ENCODE measurements around the gene GTF2A2.

Gene GTF2A2

DNA sequence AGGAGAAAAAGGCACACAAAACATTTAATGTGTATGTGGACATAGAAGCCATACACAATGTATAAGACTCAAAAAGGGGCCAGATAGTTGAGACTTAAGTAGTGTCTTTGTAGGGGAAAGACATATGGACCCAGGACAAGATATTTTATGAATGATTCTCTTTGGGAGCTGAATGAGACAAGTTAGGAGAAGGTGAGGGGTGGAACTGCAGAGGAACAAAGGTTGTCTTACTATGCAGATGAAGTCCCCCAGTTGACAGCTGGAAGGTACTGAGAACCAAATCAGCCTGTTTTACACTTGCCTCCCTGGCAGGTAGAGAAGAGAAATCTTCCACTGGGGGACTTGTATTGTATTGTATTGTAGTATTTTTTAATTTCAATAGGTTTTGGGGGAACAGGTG is 60.7 kb downstream of the GTF2A2 start:
- no peak overlapping the region for H3K4me3 ChIP-seq (ENCODE audit: low read depth, low read length)
- TF ChIP-seq, protein P1, sequence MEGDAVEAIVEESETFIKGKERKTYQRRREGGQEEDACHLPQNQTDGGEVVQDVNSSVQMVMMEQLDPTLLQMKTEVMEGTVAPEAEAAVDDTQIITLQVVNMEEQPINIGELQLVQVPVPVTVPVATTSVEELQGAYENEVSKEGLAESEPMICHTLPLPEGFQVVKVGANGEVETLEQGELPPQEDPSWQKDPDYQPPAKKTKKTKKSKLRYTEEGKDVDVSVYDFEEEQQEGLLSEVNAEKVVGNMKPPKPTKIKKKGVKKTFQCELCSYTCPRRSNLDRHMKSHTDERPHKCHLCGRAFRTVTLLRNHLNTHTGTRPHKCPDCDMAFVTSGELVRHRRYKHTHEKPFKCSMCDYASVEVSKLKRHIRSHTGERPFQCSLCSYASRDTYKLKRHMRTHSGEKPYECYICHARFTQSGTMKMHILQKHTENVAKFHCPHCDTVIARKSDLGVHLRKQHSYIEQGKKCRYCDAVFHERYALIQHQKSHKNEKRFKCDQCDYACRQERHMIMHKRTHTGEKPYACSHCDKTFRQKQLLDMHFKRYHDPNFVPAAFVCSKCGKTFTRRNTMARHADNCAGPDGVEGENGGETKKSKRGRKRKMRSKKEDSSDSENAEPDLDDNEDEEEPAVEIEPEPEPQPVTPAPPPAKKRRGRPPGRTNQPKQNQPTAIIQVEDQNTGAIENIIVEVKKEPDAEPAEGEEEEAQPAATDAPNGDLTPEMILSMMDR (IDR thresholded peaks at IDR 0.05; ENCODE audit: low read depth, low read length, missing control alignments), result no peak
- no peak for DNase-seq (ENCODE audit: low read depth)
- in situ Hi-C loops (cut with HindIII; ENCODE audit: low sequenced_read_pairs), result no loop called here

DNA sequence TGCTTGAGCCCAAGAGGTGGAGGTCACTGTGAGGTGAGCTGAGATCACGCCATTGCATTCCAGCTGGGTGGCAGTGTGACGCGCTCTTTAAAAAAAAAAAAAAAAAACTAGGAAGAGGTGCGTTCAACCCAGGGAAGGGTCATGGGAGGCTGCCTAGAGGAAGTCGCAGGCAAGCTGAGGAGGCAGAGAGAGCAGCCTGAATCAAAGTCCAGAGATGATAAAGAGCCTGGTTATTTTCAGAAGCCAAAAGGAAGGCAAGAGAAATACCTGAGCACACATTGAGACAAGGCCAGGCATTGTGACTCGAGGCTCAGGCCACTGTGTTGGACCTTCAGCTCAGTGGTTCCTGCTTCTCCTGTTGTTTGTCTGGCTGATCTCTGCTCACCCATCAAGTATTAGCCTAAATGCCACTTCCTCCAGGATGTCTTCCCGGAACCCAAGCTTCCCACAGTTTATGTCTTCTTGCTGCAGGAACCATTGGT is 61.8 kb downstream of the GTF2A2 start:
- no peak overlapping the region for H3K4me3 ChIP-seq (ENCODE audit: low read depth, low read length)
- TF ChIP-seq, protein P1 (IDR thresholded peaks at IDR 0.05; ENCODE audit: low read depth, low read length, missing control alignments), result no peak
- in situ Hi-C loops (cut with HindIII; ENCODE audit: low sequenced_read_pairs), result no loop called here
- DNase-seq (ENCODE audit: low read depth), result no peak

DNA sequence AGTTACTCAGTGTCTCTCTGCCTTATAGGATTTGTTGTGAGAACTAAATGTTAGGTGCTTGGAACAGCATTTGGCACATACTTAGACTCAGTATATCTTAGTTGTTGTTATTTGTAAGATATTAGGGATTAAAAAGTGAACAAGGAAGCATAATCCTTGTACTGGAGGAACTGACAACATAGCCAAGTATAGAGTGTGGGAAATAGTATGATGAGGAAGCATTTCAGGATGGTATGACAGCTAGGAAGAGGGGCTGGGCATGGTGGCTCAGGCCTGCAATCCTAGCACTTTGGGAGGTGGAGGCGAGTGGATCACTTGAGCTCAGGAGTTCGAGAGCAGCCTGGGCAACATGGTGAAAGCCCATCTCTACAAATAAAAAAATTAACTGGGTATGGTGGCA is 62.3 kb downstream of the GTF2A2 start:
- DNase-seq (ENCODE audit: low read depth), result no peak
- in situ Hi-C loops (cut with HindIII; ENCODE audit: low sequenced_read_pairs), result no loop called here
- H3K4me3 ChIP-seq (ENCODE audit: low read depth, low read length), result no peak overlapping the region
- TF ChIP-seq, protein P1 (IDR thresholded peaks at IDR 0.05; ENCODE audit: low read depth, low read length, missing control alignments), result no peak

DNA sequence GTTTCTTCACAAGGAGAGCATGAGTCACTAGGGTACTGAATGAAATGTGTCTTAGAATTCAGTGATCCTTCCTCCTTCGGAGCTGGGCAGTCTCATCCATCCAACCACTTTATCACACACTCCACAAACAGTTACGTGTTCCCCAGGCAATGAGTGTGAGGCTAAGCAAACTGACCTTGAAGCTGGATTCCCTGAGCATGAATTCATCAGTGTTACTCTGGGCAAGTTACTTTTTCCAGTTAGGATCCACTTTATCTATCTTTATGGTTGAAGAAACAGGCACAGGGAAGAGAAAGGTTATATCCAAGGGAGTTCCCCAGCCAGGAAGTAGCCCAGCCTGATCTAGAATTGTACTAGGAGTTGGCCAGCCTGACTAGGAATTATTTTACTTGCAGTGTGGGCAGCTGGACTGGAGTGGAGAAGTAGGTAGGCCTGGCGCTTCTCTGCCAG is 62.8 kb downstream of the GTF2A2 start:
- no peak overlapping the region for H3K4me3 ChIP-seq (ENCODE audit: low read depth, low read length)
- TF ChIP-seq, protein P1 (IDR thresholded peaks at IDR 0.05; ENCODE audit: low read depth, low read length, missing control alignments), result no peak
- no peak for DNase-seq (ENCODE audit: low read depth)
- in situ Hi-C loops (cut with HindIII; ENCODE audit: low sequenced_read_pairs), result no loop called here

DNA sequence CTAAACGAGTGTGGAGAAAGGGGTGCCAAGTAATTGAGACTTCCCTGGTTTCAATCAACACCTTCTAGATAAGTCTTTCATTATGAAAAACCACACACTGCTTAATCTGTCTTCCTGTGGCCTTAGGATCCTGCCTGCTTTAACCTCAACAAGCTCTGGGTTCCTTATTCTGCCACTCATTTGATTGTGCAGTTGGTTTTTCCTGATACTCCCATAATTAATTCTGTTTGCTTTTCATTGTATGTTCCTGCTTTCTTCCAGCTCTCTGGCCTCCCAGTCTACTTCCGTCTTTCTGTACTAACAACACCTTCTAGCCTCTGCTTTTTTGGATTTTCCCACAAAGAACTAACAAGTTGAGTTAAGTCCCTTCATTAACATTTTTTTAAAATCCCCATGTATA is 66.0 kb downstream of the GTF2A2 start:
- in situ Hi-C loops (cut with HindIII; ENCODE audit: low sequenced_read_pairs), result no loop called here
- DNase-seq (ENCODE audit: low read depth), result no peak
- TF ChIP-seq, protein P1 (IDR thresholded peaks at IDR 0.05; ENCODE audit: low read depth, low read length, missing control alignments), result no peak
- H3K4me3 ChIP-seq (ENCODE audit: low read depth, low read length), result no peak overlapping the region

DNA sequence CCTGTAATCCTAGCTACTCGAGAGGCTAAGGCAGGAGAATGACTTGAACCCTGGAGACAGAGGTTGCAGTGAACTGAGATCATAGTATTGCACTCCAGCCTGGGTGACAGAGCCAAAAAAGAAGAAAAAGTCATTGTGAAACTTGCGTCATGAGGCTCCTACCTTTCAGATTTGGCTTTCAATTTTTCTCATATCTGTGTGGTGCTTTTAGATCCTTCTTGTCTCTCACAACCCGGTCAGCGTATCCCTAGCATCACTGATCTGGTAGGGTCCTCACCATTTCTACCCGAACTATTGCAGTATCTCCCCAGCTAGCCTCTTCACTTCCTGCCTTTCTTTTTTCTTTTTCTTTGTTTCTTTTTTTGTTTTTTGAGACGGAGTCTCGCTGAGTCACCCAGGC is 67.3 kb downstream of the GTF2A2 start:
- no peak overlapping the region for H3K4me3 ChIP-seq (ENCODE audit: low read depth, low read length)
- TF ChIP-seq, protein P1 (IDR thresholded peaks at IDR 0.05; ENCODE audit: low read depth, low read length, missing control alignments), result no peak
- in situ Hi-C loops (cut with HindIII; ENCODE audit: low sequenced_read_pairs), result no loop called here
- DNase-seq (ENCODE audit: low read depth), result no peak
